HepG2 (cell line): Measurements from ENCODE around the gene FNBP1L. TPM values are rescaled to one million over a fixed set of nuclear protein-coding genes. Genes with fewer than 3 reads are reported as not detected.

ENCODE experiments used
- ATAC-seq: fragments of 200-7000 bp; cut with Tn5 transposase; 3 replicates; pipeline ENCODE4 v1.9.1; 2020; ENCODE audit warnings: mild to moderate bottlenecking, moderate library complexity
- BruUV-seq: library from RNA; stranded (reverse); fragments of 400-500 nt; replicated peaks from 2 replicates; lab custom pipeline; 2021; lab: Mats Ljungman, UMichigan
- CTCF ChIA-PET: fragments of 300-600 bp; formaldehyde crosslinking; extraction: SDS; loops from one replicate; lab custom pipeline; 2021; ENCODE audit warnings: low total read pairs, inconsistent platforms, low intra/inter-chr PET ratio; lab: Yijun Ruan, JAX
- POLR2A ChIA-PET: fragments of 350-600 bp; sonication (Branson Sonifier 250); formaldehyde crosslinking; loops from one replicate; lab custom pipeline; 2020; ENCODE audit warnings: antibody characterized with exemption, inconsistent platforms; lab: Yijun Ruan, JAX
- DNase-seq: peaks from one replicate; pipeline ENCODE4 v3.0.0-alpha.2; 2015; ENCODE audit warnings: low spot score
- FAIRE-seq: peaks from 3 replicates; lab custom pipeline; 2011; peaks lifted over from hg19 to GRCh38; lab: Jason Lieb, UNC
- H2AFZ ChIP-seq: one replicate; pipeline ENCODE4 v1.6.1; 2011; ENCODE audit warnings: low read length, inconsistent platforms
- H3K27ac ChIP-seq: fragments of 300-600 bp; 3 replicates; pipeline ENCODE4 v1.8.0; 2011; ENCODE audit warnings: mixed run types, mild to moderate bottlenecking, mixed read lengths, low read length, inconsistent platforms; ENCODE audit not compliant: insufficient read depth; ENCODE audit errors: extremely low read length
- H3K27me3 ChIP-seq, 2 experiments: fragments of 200-600 bp in 1 of 2; 2 replicates in 1 of 2; 3 replicates in 1 of 2; pipeline versions ENCODE4 v1.6.0 to v1.8.0; 2011; ENCODE audit warnings: low read length in 2 of 2, mild to moderate bottlenecking in 2 of 2, moderate library complexity in 2 of 2, inconsistent platforms in 1 of 2; ENCODE audit not compliant: insufficient read depth in 2 of 2, control insufficient read depth in 1 of 2
- H3K36me3 ChIP-seq, 2 experiments: fragments of 200-600 bp in 1 of 2; replicated peaks in 1 of 2; 2 replicates in 1 of 2; 3 replicates in 1 of 2; pipeline versions ENCODE4 v1.5.1 to v1.8.0; 2011; ENCODE audit warnings: low read length in 2 of 2, inconsistent platforms in 1 of 2; ENCODE audit not compliant: insufficient read depth in 2 of 2, control insufficient read depth in 1 of 2
- H3K4me1 ChIP-seq: 2 replicates; pipeline ENCODE4 v1.5.1; 2012; ENCODE audit warnings: low read length, inconsistent platforms; ENCODE audit not compliant: insufficient read depth
- H3K4me2 ChIP-seq: 2 replicates; pipeline ENCODE4 v1.6.0; 2011; ENCODE audit warnings: low read depth, low read length, inconsistent platforms
- H3K4me3 ChIP-seq, 3 experiments: fragments of 200-600 bp in 1 of 3; sonication (generic), shearing (Covaris generic) in 1 of 3; replicated peaks in 1 of 3; 2 replicates each; pipeline ENCODE4 v1.5.1; 2011 to 2016; ENCODE audit warnings: low read length in 3 of 3, inconsistent platforms in 2 of 3, low read depth in 2 of 3, mild to moderate bottlenecking in 2 of 3, control low read depth in 1 of 3, mixed read lengths in 1 of 3; ENCODE audit not compliant: insufficient read depth in 1 of 3
- H3K79me2 ChIP-seq: one replicate; pipeline ENCODE4 v1.6.1; 2011; ENCODE audit warnings: low read length, inconsistent platforms; ENCODE audit not compliant: insufficient read depth
- H3K9ac ChIP-seq: 2 replicates; pipeline ENCODE4 v1.6.0; 2011; ENCODE audit warnings: mild to moderate bottlenecking, low read depth, low read length, inconsistent platforms; ENCODE audit not compliant: insufficient read depth
- H3K9me3 ChIP-seq: 2 replicates; pipeline ENCODE4 v1.5.1; 2012; ENCODE audit warnings: mild to moderate bottlenecking, low read length
- H4K20me1 ChIP-seq: 2 replicates; pipeline ENCODE4 v1.6.0; 2011; ENCODE audit warnings: inconsistent platforms, mild to moderate bottlenecking, low read length, moderate library complexity; ENCODE audit not compliant: insufficient read depth
- BRD4 ChIP-seq: sonication (generic); formaldehyde crosslinking; IDR thresholded peaks from 2 replicates; pipeline ENCODE4 v1.4.0; 2020; ENCODE audit warnings: missing genetic modification reagents
- CENPX ChIP-seq: sonication (generic); formaldehyde crosslinking; IDR thresholded peaks from 2 replicates; pipeline ENCODE4 v1.9.0; 2021; ENCODE audit warnings: mild to moderate bottlenecking, missing genetic modification reagents, moderate library complexity
- ESRRA ChIP-seq: sonication (generic); formaldehyde crosslinking; IDR thresholded peaks from 2 replicates; pipeline ENCODE4 v1.5.1; 2020; ENCODE audit warnings: mild to moderate bottlenecking, low read depth, missing genetic modification reagents
- FIP1L1 ChIP-seq: fragments of 200-400 bp; formaldehyde crosslinking; IDR thresholded peaks from 2 replicates; pipeline ENCODE4 v1.6.1; 2018; ENCODE audit warnings: low read depth, mild to moderate bottlenecking, low read length, moderate library complexity, borderline replicate concordance; ENCODE audit not compliant: insufficient read depth
- FOXC1 ChIP-seq: sonication (generic); formaldehyde crosslinking; IDR thresholded peaks from 2 replicates; pipeline ENCODE4 v1.8.0; 2022; ENCODE audit warnings: mild to moderate bottlenecking, missing genetic modification reagents, borderline replicate concordance
- HNRNPK ChIP-seq: fragments of 200-400 bp; formaldehyde crosslinking; IDR thresholded peaks from 2 replicates; pipeline ENCODE4 v1.6.1; 2018; ENCODE audit warnings: low read length, low read depth, moderate library complexity, mild to moderate bottlenecking; ENCODE audit not compliant: poor library complexity, severe bottlenecking
- ZMYM2 ChIP-seq: sonication (generic); formaldehyde crosslinking; IDR thresholded peaks from 2 replicates; pipeline ENCODE4 v1.8.0; 2022; ENCODE audit warnings: mild to moderate bottlenecking, missing genetic modification reagents
- ZNF138 ChIP-seq: sonication (generic); formaldehyde crosslinking; IDR thresholded peaks from 2 replicates; pipeline ENCODE4 v1.5.0; 2020; ENCODE audit warnings: mild to moderate bottlenecking, low read depth, missing genetic modification reagents
- ZNF160 ChIP-seq: sonication (generic); formaldehyde crosslinking; IDR thresholded peaks from 2 replicates; pipeline ENCODE4 v1.8.0; 2022; ENCODE audit warnings: mild to moderate bottlenecking, inconsistent platforms, missing genetic modification reagents
- ZNF543 ChIP-seq: sonication (generic); formaldehyde crosslinking; IDR thresholded peaks from 2 replicates; pipeline ENCODE4 v1.4.0; 2020; ENCODE audit warnings: mild to moderate bottlenecking, missing genetic modification reagents
- ZNF746 ChIP-seq: sonication (generic); formaldehyde crosslinking; IDR thresholded peaks from 2 replicates; pipeline ENCODE4 v1.8.0; 2022; ENCODE audit warnings: mild to moderate bottlenecking, missing genetic modification reagents
- WGBS: methylation state at CpG from one replicate; pipeline ENCODE4 v1.1.6; 2017; ENCODE audit warnings: low lambda C conversion rate; 5-methylcytosine and 5-hydroxymethylcytosine counted together
- in situ Hi-C: cut with HindIII; loops from 2 replicates; pipeline ENCODE4 v1.10.0; 2017; ENCODE audit warnings: low pct_unique_long_range_greater_than_20kb; ENCODE audit not compliant: extremely low pct_ligation_motif_present
- intact Hi-C: fragments of 100-400 bp; cut with micrococcal nuclease; formaldehyde crosslinking; loops from one replicate; pipeline ENCODE4 v1.10.0; 2022; ENCODE audit not compliant: unreplicated experiment
- polyA plus RNA-seq, 8 experiments: library from polyadenylated mRNA; depleted of rRNA in 3 of 8; stranded (reverse) in 7 of 8; unstranded in 1 of 8; fragments of >200 nt; fragmentation: Illumina TruSeq in 4 of 8; extraction: Trizol in 4 of 8; gene quantifications; 2 replicates each; pipeline versions ENCODE4 v1.2.1 to v1.2.3, GENCODE V29; 2011 to 2016; ENCODE audit warnings: low read depth in 4 of 8, missing spikeins in 1 of 8, mixed read lengths in 1 of 8; ENCODE audit not compliant: insufficient read depth in 1 of 8
- total RNA-seq, 5 experiments: library from RNA; depleted of rRNA; stranded (reverse); fragments of >200 nt; fragmentation: Illumina TruSeq; extraction: Trizol; gene quantifications; 2 replicates each; pipeline ENCODE4 v1.2.3, GENCODE V29; 2016; ENCODE audit warnings: low read depth in 1 of 5
- TF ChIP-seq, protein P1 (sequence below): sonication (generic); formaldehyde crosslinking; IDR thresholded peaks from 2 replicates; pipeline ENCODE4 v1.4.0; 2020; ENCODE audit warnings: missing genetic modification reagents, borderline replicate concordance
- TF ChIP-seq, protein P2 (sequence below): sonication (generic); formaldehyde crosslinking; IDR thresholded peaks from 2 replicates; pipeline ENCODE4 v1.8.0; 2022; ENCODE audit warnings: mild to moderate bottlenecking, missing genetic modification reagents, moderate library complexity

Gene FNBP1L
- total and polyA plus RNA-seq, 2 of the 13 experiments (the other 11 are each of a cell fraction or from before 2014, with no cell fraction given) = 24.1 to 27.1 TPM

DNA sequence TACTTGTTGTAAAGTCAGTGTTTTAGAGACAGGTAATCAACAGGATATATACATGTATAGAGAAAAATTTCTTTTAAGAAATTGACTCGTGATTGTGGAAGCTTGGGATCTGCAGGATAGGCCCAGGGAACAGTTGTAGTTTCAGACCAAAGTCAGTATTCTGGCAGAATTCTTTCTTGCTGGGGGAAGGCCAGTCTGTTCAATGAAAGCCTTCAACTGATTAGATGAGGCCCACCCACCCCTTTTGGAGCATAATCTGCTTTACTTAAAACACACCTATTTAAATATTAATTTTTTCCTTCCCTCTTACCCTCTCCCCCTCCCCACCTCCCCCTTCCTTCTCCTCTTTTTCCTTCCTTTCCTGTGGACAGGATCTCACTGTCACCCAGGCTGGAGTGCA lies 48.0 kb downstream of the FNBP1L start:
- ChIA-PET POLR2A (no interaction called here), CTCF (no interaction called here)
- H3K4me1 ChIP-seq = no peaks in the 10 kb centered on the region
- H3K27me3 ChIP-seq = no peaks in the 10 kb centered on the region
- DNase-seq (no peak), ATAC-seq (no peak), FAIRE-seq (no peak)
- no peaks in the 10 kb centered on the region for H3K9me3 ChIP-seq
- peaks cover 0 to 5% of the 10 kb centered on the region in 2 experiments; a peak in 4 of 5 replicates for H3K36me3 ChIP-seq
- no TSS peak for BruUV-seq
- peaks cover 9% of the 10 kb centered on the region; the same call in 1 of the 2 replicates for H4K20me1 ChIP-seq
- H3K4me2 ChIP-seq = no peak overlapping the region
- in situ Hi-C loops = no loop called here
- 100% methylated on average over 1 of the region's 1 CpG for WGBS
- no peak overlapping the region for H3K27ac ChIP-seq
- peaks cover 62% of the 10 kb centered on the region for H3K79me2 ChIP-seq
- TF ChIP-seq ZNF543 (CRISPR knock-in tag) (no peak), BRD4 (CRISPR knock-in tag) (no peak), HNRNPK (peak; percentile 56)
- H3K4me3 ChIP-seq = no peak overlapping the region
- H2AFZ ChIP-seq = no peak overlapping the region
- no peak overlapping the region for H3K9ac ChIP-seq
- intact Hi-C loops = no loop called here

DNA sequence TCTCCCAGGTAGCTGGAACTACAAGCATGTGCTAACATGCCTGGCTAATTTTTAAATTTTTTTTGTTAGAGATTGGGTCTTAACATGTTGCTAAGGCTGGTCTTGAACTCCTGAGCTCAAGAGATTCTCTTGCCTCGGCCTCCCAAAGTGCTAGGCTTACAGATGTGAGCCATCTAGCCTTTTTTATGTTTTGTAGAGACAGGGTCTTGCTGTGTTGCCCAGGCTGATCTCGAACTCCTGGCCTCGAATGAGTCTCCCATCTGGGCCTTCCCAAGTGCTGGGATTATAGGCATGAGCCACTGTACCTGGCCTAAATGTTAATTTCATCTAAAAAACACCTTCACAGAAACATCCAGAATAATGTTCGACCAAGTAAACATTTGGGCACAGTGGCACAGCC lies 48.6 kb downstream of the FNBP1L start:
- H3K36me3 ChIP-seq = peaks cover 2 to 6% of the 10 kb centered on the region in 2 experiments; a peak in 4 of 5 replicates
- no TSS peak for BruUV-seq
- intact Hi-C loops = no loop called here
- no peak overlapping the region for H3K4me3 ChIP-seq
- no peaks in the 10 kb centered on the region for H3K4me1 ChIP-seq
- no peak overlapping the region for H3K27ac ChIP-seq
- WGBS = 91% methylated on average over 4 of the region's 4 CpGs
- peaks cover 59% of the 10 kb centered on the region for H3K79me2 ChIP-seq
- H4K20me1 ChIP-seq = peaks cover 9% of the 10 kb centered on the region; the same call in 1 of the 2 replicates
- in situ Hi-C loops = no loop called here
- H3K9me3 ChIP-seq = no peaks in the 10 kb centered on the region
- FAIRE-seq = no peak
- no peak overlapping the region for H2AFZ ChIP-seq
- ATAC-seq = no peak
- H3K27me3 ChIP-seq = no peaks in the 10 kb centered on the region
- DNase-seq = no peak
- TF ChIP-seq ZNF160 (CRISPR knock-in tag) = no peak
- TF ChIP-seq FOXC1 (CRISPR knock-in tag) = no peak
- no peak for TF ChIP-seq ZMYM2 (CRISPR knock-in tag)
- no peak for TF ChIP-seq CENPX (CRISPR knock-in tag)
- TF ChIP-seq, protein P1, sequence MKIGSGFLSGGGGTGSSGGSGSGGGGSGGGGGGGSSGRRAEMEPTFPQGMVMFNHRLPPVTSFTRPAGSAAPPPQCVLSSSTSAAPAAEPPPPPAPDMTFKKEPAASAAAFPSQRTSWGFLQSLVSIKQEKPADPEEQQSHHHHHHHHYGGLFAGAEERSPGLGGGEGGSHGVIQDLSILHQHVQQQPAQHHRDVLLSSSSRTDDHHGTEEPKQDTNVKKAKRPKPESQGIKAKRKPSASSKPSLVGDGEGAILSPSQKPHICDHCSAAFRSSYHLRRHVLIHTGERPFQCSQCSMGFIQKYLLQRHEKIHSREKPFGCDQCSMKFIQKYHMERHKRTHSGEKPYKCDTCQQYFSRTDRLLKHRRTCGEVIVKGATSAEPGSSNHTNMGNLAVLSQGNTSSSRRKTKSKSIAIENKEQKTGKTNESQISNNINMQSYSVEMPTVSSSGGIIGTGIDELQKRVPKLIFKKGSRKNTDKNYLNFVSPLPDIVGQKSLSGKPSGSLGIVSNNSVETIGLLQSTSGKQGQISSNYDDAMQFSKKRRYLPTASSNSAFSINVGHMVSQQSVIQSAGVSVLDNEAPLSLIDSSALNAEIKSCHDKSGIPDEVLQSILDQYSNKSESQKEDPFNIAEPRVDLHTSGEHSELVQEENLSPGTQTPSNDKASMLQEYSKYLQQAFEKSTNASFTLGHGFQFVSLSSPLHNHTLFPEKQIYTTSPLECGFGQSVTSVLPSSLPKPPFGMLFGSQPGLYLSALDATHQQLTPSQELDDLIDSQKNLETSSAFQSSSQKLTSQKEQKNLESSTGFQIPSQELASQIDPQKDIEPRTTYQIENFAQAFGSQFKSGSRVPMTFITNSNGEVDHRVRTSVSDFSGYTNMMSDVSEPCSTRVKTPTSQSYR (CRISPR knock-in tag) = no peak
- TF ChIP-seq ESRRA (CRISPR knock-in tag) = no peak
- no peak for TF ChIP-seq ZNF746 (CRISPR knock-in tag)
- no peak for TF ChIP-seq ZNF138 (CRISPR knock-in tag)
- TF ChIP-seq, protein P2, sequence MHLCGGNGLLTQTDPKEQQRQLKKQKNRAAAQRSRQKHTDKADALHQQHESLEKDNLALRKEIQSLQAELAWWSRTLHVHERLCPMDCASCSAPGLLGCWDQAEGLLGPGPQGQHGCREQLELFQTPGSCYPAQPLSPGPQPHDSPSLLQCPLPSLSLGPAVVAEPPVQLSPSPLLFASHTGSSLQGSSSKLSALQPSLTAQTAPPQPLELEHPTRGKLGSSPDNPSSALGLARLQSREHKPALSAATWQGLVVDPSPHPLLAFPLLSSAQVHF (CRISPR knock-in tag) = no peak
- no peak for TF ChIP-seq FIP1L1
- ChIA-PET POLR2A (no interaction called here), CTCF (no interaction called here)
- H3K9ac ChIP-seq = no peak overlapping the region
- no peak overlapping the region for H3K4me2 ChIP-seq
